Stimulated activated effector memory CD8-positive, alpha-beta T cell treated with anti-CD3 and anti-CD28 coated beads, Interleukin-12 subunit alpha, Interleukin-12 subunit beta, amount 100 ng/mL, for 72 hours (primary cell): ENCODE data around the gene LRRC3.

Experiments used
- ATAC-seq: fragments of 150-1000 bp; cut with Tn5 transposase; 2 replicates; pipeline ENCODE4 v1.10.0; 2021
- DNase-seq, 2 donors: peaks; one replicate each; pipeline ENCODE4 v3.0.0; 2021 to 2022; ENCODE audit warnings: low spot score in 2 of 2
- H3K27ac Mint-ChIP-seq: one replicate; pipeline ENCODE4 v1.8.0; 2022; ENCODE audit warnings: mild to moderate bottlenecking, mixed read lengths
- H3K36me3 Mint-ChIP-seq: one replicate; pipeline ENCODE4 v1.8.0; 2022; ENCODE audit warnings: mild to moderate bottlenecking, mixed read lengths
- H3K4me1 Mint-ChIP-seq: one replicate; pipeline ENCODE4 v1.8.0; 2022; ENCODE audit warnings: mixed read lengths
- H3K4me3 Mint-ChIP-seq: one replicate; pipeline ENCODE4 v1.8.0; 2022; ENCODE audit warnings: mild to moderate bottlenecking, mixed read lengths
- H3K9me3 Mint-ChIP-seq: one replicate; pipeline ENCODE4 v1.8.0; 2022; ENCODE audit warnings: mixed read lengths

Gene LRRC3

DNA sequence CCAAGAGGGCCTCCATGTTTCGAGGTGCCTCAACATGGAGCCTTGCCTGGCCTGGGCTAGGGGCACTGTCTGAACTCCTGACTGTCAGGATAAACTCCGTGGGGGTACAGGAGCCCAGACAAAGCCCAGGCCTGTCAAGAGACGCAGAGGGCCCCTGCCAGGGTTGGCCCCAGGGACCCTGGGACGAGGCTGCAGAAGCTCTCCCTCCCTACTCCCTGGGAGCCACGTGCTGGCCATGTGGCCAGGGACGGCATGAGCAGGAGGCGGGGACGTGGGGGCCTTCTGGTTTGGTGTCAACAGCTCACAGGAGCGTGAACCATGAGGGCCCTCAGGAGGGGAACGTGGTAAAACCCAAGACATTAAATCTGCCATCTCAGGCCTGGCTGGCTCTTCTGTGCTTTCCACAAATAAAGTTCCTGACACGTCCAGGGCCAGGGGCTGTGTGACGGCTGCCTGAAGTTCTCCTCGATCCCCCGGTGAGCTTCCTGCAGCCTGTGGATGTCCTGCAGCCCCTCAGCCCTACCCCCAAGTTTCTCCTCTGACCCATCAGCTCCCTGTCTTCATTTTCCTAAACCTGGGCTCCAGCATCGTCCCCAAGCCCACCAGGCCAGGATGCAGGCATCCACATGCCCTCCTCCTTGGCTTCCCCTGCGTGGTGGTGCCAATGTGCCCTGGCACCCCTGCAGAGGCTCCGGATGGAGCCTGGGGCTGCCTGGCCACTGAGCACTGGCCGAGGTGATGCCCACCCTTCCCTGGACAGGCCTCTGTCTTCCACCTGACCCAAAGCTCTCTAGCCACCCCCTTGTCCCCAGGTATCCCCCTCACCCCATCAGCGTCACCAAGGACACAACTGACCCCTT lies 12.8 kb upstream of the LRRC3 start:
- Mint-ChIP-seq H3K27ac (no peak overlapping the region), H3K4me3 (no peak overlapping the region), H3K4me1 (no peaks in the 10 kb centered on the region), H3K9me3 (no peaks in the 10 kb centered on the region), H3K36me3 (no peaks in the 10 kb centered on the region)
- no peak for ATAC-seq
- no peak for DNase-seq

DNA sequence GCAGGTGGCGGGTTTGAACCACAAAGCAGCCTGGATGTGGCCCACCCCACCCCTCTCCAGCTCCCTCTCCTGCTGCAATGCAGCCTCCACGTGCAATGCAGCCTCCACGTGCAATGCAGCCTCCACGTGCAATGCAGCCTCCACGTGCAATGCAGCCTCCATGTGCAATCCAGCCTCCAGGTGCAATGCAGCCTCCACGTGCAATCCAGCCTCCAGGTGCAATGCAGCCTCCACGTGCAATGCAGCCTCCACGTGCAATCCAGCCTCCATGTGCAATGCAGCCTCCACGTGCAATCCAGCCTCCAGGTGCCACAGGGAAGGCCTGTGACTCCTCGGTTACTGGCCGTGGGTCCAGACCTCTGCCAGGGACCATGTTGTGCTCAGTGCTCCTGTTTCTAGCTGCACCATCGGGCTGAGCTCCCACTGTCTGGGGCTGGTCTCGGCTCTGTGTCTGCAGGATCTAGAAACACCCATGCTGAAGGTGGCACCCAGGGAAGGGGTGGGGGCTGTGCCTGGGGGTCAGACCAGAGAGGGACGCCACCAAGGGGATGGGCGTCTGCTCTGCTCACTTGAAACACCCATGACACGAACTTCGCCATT lies 11.9 kb upstream of the LRRC3 start:
- DNase-seq (no peak), ATAC-seq (no peak)
- Mint-ChIP-seq H3K36me3 (no peaks in the 10 kb centered on the region), H3K9me3 (no peaks in the 10 kb centered on the region), H3K4me1 (no peaks in the 10 kb centered on the region), H3K27ac (no peak overlapping the region), H3K4me3 (no peak overlapping the region)

DNA sequence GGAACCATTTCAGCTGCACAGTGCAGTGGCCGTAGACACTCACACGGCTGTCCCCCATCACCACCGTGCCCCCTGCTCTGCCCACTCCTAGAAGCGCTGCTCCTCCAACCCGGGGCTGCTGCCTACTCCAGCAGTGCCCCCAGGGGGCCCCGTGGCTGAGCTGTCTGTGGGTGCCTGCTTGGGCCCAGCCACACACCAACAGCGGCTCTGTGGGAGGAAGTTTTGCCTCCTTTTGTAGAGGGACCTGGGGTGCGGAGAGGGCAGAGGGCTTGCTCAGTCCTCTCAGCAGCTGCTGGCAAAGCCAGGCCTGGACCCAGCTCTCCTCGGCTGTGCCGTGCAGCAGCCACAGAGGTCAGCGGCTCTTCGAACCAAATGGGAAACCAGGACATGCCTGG lies 11.4 kb upstream of the LRRC3 start:
- Mint-ChIP-seq H3K27ac (no peak overlapping the region), H3K9me3 (no peaks in the 10 kb centered on the region), H3K36me3 (no peaks in the 10 kb centered on the region), H3K4me3 (no peak overlapping the region), H3K4me1 (no peaks in the 10 kb centered on the region)
- ATAC-seq = no peak
- no peak for DNase-seq

DNA sequence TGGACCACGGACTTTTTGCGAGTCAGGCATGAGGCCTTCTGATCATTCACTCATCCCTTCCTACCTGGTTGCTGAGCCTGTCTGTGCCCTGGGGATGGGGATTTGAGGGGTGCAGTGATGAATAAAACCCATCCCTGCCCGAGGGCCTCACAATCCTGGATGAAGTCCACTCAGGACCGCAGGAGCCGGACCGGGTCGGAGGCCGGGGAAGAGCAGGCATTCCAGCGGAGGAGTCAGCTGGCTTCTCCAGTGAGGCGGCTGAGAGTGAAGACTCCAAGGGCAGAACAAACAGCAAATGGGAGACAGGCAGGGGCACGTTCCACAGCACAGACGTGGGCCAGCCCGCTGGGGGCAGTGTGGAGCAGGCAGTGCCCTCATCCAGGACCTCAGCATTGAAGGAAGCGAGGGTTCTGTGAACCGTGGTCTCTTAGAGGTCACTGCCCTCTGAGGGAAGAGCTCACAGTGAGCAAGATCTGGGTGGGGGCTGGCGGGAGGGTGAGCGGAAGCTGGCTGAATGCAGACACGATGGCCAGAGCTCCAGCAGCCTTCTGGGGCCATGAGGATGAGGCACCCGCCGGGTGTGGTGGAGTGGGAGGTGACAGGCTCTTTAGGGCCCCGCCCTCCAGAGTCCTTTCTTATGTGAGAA lies 10.9 kb upstream of the LRRC3 start:
- ATAC-seq (no peak), DNase-seq (no peak)
- Mint-ChIP-seq H3K27ac (no peak overlapping the region), H3K4me3 (no peak overlapping the region), H3K4me1 (no peaks in the 10 kb centered on the region), H3K36me3 (no peaks in the 10 kb centered on the region), H3K9me3 (no peaks in the 10 kb centered on the region)

DNA sequence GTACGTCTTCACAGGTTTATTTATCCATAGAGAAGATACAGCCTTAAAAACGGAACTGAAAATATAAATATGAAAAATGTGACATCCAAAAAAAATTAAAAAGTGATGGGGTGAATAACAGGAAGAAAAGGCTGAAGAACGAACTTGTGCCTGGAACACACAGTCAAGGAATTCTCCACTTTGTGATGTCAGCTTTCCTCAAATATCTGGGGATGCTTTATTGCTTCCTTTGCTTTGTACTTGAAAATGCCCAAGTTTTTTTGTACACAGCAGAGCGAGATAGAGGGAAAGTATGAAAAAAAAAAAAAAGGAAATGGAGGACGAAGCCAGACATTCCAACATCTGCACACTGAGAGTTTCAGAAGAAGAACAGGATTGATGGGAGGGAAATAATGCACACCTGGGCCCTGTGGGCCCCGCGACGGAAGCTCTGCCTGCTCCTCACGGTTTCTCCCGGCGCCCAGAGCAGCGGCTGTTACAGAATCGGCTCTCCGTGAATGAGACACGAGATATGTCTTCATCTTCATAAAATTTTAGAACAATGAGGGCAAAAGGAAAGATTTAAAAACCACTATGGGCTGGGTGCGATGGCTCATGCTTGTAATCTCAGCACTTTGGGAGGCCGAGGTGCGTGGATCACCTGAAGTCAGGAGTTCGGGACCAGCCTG lies 10.0 kb upstream of the LRRC3 start:
- Mint-ChIP-seq H3K36me3 (no peaks in the 10 kb centered on the region), H3K9me3 (no peaks in the 10 kb centered on the region), H3K27ac (no peak overlapping the region), H3K4me3 (no peak overlapping the region), H3K4me1 (no peaks in the 10 kb centered on the region)
- no peak for ATAC-seq
- DNase-seq = no peak

DNA sequence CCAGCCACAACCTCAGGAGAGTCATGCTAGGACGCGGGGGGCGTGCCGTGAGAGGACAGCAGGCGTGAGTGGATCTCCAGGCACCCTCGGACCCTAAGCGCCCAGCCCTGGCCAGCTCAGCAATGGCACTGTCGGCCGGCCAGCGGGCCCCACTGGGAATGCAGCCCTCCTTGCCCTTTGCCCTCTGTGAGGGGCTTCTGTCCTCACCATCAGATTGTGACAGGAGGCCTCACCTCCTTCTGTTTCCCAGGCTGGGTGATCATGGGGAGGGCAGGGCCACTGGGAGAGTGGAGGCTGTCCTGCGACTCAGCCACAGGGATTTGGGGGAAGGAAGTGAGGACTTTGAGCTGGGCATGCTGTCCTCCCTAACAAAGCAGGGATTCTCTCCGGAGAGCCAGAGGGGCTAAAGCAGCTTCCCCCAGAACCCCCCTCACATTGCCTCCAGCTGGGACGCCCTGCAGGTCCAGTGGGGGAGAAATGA lies 6.6 kb upstream of the LRRC3 start:
- no peaks in the 10 kb centered on the region for H3K36me3 Mint-ChIP-seq
- H3K9me3 Mint-ChIP-seq = peaks cover 3% of the 10 kb centered on the region
- H3K4me1 Mint-ChIP-seq = no peaks in the 10 kb centered on the region
- H3K27ac Mint-ChIP-seq = no peak overlapping the region
- no peak overlapping the region for H3K4me3 Mint-ChIP-seq
- DNase-seq (no peak), ATAC-seq (no peak)

DNA sequence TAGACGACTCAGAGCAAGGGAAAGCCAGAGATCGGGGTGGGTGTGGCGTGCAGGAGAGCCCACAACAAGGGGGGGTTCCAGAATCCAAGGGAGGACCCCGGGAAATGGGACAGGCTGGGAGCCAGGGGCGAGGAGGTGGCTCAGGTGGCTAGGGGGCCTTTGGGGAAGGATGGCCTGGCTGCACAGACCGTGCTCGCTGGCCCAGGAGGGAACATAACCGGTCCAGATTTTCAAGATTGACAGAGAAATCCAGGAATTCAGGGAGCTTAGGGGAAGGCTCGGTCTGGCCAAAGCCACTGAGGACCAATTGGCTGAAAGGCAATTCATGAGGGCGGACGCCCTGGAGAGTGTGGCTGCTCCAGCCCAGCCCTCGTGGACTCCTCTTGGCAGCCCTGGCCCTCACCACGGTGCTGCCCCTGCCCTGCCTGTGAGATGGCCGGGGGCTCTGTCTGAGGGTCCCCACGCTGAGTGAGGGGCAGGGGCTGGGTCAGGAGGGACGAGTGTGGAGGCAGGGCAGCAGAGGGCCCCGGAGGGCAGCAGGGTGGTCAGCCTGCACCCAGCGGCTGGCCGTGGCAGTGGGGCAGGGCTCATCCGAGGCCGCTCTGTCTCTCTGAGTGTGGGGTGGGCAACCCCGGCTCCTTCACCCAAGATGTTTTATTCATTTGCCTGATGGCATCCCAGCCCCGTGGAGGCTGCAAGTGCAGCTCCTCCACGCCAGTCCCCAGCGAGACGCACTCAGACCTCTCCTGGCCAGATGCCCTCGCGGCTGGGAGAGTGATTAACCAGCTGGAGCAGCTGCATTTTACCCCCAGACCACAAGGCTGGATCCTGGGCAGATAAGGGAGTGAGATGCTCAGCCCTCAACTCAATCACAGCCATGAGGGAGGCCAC lies 5.6 kb upstream of the LRRC3 start:
- ATAC-seq = peak; percentile 26
- H3K4me1 Mint-ChIP-seq = peaks cover 7% of the 10 kb centered on the region
- H3K4me3 Mint-ChIP-seq = no peak overlapping the region
- no peak for DNase-seq
- no peak overlapping the region for H3K27ac Mint-ChIP-seq
- H3K9me3 Mint-ChIP-seq = peaks cover 7% of the 10 kb centered on the region
- H3K36me3 Mint-ChIP-seq = no peaks in the 10 kb centered on the region

DNA sequence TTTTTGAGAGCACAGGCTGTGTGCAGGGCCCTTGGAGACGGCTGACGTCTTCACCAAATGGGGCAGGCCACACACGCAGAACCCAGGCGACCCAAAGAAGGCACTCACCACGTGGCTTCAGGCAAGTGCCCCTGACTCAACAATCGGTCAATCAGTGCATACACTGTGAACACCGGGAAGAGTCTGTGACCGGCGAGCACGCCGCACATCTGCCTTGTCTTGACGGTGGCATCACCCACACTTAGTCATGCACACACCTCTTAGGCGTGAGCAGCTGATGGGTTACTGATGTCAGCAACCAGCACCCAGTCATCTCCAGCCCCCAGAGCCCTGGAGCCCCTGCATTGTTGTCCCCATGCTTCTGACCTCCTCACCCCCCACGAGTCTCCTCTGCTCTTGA lies 4.9 kb upstream of the LRRC3 start:
- Mint-ChIP-seq H3K9me3 (peaks cover 7% of the 10 kb centered on the region), H3K27ac (no peak overlapping the region), H3K4me1 (peaks cover 8% of the 10 kb centered on the region), H3K36me3 (no peaks in the 10 kb centered on the region), H3K4me3 (no peak overlapping the region)
- DNase-seq = no peak
- ATAC-seq = peak; percentile 9

DNA sequence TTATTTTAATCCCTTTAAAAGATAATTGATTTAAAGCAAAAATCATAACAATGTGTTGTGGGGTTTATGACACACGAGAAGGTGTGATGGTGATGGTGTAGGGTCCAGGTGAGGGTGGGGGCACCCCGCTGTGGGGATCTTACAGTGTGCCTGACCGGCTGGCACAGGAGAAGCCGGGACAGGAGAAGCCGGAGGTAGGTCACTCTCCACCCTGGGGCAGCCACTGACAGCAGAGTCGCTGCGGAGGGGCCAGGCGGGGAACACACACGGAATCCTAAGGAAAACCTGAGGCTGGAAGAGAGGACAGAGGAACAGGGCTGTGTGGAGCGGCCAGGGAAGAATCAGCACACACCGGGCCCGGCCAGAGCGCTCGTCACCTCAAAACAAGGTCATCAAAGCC lies 4.3 kb upstream of the LRRC3 start:
- no peak for ATAC-seq
- no peak overlapping the region for H3K4me3 Mint-ChIP-seq
- no peak for DNase-seq
- no peak overlapping the region for H3K27ac Mint-ChIP-seq
- H3K9me3 Mint-ChIP-seq = peaks cover 7% of the 10 kb centered on the region
- no peaks in the 10 kb centered on the region for H3K36me3 Mint-ChIP-seq
- peaks cover 8% of the 10 kb centered on the region for H3K4me1 Mint-ChIP-seq

DNA sequence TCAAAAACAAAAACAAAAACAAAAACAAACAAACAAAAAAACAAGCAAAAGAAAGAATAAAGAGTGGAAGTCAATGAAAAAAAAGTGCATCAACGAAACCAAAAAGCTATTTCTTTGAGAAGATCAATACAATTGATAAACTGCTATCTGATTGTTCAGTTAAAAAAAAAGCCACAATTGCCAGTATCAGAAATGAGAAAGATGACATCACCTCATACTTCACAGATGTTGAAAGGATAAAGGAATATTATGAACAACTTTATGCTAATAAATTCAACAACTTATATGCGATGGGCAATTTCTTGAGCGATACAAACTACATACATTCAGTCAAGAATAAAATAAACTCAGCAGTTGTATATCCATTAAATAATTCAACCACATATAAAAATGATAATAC lies 2.2 kb upstream of the LRRC3 start:
- DNase-seq (no peak), ATAC-seq (no peak)
- Mint-ChIP-seq H3K9me3 (peaks cover 7% of the 10 kb centered on the region), H3K4me3 (no peak overlapping the region), H3K36me3 (no peaks in the 10 kb centered on the region), H3K4me1 (peaks cover 8% of the 10 kb centered on the region), H3K27ac (no peak overlapping the region)

DNA sequence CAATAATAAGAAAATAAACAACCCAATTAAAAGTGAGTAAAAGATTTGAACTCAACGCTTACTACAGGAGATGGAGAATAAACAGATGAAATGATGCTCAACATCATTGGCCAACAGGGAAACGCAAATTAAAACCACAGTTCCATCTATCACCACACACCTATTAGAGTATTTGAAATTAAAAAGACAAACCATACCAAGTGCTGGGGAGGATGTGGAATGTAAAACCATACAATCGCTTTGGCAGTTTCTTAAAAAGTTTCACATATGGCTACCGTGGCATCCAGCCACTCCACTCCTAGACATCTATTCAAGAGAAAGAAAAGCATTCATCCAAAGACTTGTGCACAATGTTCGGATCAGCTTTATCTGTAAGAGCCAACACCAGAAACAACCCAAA lies 1.3 kb upstream of the LRRC3 start:
- peak overlapping the region; percentile 63 for H3K4me3 Mint-ChIP-seq
- no peak overlapping the region for H3K27ac Mint-ChIP-seq
- DNase-seq (no peak), ATAC-seq (no peak)
- peaks cover 7% of the 10 kb centered on the region for H3K9me3 Mint-ChIP-seq
- H3K36me3 Mint-ChIP-seq = no peaks in the 10 kb centered on the region
- peaks cover 8% of the 10 kb centered on the region for H3K4me1 Mint-ChIP-seq

DNA sequence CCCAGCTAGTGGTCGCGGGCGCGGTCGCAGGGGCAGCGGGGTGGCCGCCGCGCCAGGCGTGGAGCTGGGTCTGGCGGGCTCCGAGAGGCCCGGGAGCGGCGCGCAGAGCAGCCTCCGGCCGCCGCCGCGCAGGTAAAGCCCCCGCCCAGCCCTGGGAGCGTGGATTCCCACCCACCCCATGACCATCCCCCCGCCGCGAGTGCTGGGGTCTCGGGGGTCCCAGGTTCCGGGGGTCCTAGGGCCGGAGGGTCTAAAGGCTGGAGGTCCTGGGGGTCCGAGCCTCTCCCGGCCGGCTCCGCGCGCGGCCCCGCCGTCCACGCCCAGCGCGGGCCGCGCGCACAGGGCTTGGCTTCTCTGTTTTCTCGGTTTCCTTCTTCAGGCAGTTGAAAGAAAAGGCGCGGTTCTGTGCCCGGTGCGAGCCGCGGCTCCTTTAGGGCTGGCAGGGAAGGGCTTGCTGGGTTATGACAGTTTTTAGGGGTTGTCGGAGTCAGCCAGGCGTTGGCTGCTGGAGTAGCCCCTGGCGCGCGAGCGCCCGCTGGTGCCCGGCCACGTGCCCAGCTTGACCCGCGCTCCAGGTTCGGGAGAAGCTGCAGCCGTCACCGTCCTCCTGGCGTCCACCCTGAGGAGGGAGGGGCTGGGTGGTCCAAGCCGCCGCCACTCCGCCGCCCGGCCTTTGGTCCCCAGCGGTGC lies 359 bp downstream of the LRRC3 start:
- H3K36me3 Mint-ChIP-seq = no peaks in the 10 kb centered on the region
- H3K9me3 Mint-ChIP-seq = peaks cover 7% of the 10 kb centered on the region
- peak in 1 of 2 donors; percentile 60 for DNase-seq
- H3K4me1 Mint-ChIP-seq = peaks cover 8% of the 10 kb centered on the region
- peak; percentile 66 for ATAC-seq
- no peak overlapping the region for H3K27ac Mint-ChIP-seq
- H3K4me3 Mint-ChIP-seq = peak overlapping the region; percentile 63

DNA sequence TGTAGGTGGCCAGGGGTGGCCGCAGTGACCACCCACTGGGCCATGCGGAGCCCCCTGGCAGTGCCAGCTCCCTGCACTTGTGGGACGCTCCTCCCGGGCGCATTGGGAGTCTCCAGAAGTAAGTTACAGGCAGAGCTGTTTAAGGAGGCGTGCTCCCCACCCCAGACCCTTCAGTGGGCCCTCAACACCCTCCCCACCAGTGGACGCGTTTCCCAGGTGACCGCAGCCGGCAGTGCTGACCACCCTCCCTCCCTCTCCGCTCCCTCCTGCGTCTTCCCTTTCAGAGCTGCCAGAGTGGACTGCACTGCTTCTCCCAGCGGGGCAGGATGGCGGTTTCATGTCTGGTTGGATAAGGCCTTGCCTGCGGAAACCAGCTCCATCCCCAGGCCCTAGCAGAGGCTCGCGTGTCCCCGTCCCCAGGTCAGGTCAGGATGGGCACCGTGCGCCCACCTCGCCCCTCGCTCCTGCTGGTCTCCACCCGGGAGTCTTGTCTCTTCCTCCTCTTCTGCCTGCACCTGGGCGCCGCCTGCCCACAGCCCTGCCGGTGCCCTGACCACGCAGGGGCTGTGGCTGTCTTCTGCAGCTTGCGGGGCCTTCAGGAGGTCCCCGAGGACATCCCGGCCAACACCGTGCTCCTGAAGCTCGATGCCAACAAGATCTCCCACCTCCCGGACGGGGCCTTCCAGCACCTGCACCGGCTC lies 1.1 kb downstream of the LRRC3 start:
- H3K4me1 Mint-ChIP-seq = peaks cover 8% of the 10 kb centered on the region
- peak overlapping the region; percentile 63 for H3K4me3 Mint-ChIP-seq
- no peaks in the 10 kb centered on the region for H3K36me3 Mint-ChIP-seq
- DNase-seq (no peak), ATAC-seq (no peak)
- peaks cover 7% of the 10 kb centered on the region for H3K9me3 Mint-ChIP-seq
- H3K27ac Mint-ChIP-seq = no peak overlapping the region
